DMS153 treated with DMSO at 0.1 percent for 48 hours (cell line): ENCODE results near the gene KCNJ14.
"Not testable (repeated sequence)": the region's sequence is repeated elsewhere in the genome, so short reads cannot be mapped to it uniquely, and the experiment has no call there.

Experiments
- DNase-seq: peaks from one replicate; lab custom pipeline; 2025; ENCODE audit not compliant: unreplicated experiment; lab: John Stamatoyannopoulos, UW

KCNJ14 gene

DNA sequence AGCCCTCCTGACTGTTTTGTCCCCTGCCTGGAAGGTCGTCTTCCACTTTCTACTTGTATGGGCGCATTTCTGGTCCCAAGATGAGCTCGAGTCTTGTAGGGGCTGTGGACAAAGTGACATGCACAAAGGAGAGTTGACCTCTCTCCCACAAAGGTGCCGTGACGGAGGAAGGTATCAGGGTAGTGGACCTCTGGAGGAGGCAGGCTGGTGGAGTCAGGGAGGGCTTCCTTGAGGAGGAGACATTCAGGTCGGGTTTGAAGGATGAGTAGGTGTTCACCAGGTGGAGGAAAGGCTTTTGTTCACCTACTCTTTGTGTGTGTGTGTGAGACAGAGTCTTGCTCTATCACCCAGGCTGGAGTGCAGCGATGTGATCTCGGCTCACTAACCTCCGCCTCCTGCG lies 15.5 kb downstream of the KCNJ14 start:
- no peak for DNase-seq

DNA sequence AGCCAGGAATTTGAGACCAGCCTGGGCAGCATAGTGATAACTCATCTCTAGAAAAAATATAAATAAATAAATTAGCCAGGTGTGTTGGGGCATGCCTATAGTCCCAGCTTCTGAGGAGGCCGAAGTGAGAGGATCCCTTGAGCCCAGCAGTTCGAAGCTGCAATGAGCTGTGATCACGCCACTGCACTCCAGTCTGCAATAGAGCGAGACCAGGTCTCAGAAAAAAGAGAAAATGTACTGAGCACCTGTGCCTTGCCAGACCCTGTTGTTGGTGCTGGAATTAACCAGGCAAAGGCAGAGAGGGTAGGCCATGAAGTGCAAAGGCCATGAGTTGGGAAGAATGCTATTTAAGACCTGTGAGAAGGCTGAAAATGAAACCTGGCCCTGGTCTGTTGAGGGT lies 16.5 kb downstream of the KCNJ14 start:
- DNase-seq: no peak

DNA sequence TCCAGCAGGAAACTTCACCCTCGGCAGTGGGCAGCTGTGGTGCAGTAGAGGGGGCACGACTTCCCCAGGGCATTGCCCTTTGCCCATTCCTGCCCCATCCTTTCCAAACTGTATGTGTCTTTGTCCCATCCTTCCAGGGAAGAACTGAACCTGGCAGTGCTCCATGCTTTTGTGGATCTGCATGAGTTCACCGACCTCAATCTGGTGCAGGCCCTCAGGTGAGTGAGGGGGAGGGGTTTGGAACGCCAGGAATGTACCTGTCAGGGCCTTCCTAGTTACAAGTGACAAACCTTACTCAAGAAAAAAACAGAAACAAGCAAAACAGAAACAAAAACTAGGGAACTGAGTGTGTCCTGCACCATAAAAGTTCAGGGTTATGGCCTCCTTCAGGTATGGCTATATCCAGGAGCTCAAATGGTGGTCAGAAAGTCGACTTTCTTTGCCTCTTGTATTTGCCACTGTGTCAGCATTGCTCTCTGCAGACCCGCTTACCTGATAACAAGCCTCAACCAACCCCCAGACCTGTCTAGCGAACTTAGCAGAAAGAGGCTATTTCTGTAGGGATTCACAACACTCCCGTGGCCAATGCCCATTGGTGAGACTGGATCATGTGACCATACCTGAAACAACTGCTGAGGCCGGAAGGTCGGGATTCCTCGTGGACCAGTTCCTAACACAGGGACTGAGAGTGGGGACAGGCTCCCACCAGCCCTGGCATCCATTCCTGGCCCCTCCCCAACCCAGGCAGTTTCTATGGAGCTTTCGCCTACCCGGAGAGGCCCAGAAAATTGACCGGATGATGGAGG lies 18.0 kb downstream of the KCNJ14 start:
- no peak for DNase-seq

DNA sequence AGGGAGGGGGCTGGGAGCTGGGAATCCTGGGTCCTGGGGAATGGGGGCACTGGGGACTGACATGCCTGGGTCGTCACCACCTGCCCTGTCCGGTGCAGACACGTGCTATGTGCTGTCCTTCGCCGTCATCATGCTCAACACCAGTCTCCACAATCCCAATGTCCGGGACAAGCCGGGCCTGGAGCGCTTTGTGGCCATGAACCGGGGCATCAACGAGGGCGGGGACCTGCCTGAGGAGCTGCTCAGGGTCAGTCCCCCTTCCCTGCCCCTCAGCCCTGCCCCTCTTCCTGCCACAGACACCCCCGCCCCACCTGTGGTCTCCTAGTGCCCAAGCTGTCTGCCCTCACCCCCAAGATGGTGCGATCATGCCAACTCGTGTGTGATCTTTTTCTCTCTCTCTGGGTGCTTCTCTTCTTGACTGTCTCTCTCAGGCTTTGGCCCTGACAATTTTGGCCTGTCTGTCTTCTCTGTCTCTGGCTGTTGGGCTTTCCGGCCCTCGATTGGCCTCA lies 18.8 kb downstream of the KCNJ14 start:
- no peak for DNase-seq

DNA sequence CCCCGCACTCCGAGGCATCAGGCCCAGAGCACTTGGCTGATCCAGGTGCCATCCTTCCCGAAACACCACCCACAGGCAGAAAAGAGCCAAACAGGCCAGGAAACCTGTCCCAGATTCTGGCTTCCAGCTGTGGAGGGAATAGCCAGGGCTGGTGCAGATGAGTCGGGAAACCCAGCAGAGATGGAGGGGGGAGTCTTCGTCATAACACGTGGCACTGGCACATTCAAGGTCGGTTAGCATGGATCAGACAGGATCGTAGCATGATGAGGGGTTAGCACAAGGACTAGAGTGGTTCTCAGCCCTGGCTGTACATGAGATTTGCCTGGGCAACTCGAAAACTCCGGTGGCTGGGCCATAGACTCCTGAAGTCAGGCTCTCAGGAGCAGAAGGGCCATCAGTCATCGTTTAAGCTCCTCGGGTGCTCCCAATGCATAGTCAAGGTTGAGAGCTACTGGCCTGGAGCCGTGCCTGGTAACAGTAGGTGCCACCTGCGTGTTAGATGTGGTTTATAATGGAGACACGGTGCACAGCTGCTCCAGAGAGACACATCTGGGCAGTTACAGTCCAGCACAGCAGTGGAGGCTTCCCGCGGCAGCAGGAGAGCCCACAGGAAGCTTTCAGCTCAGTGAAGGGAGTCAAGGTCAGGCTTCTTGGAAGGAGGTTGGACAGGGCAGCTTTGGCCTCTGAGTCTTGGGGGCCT lies 20.1 kb downstream of the KCNJ14 start:
- DNase-seq: no peak

DNA sequence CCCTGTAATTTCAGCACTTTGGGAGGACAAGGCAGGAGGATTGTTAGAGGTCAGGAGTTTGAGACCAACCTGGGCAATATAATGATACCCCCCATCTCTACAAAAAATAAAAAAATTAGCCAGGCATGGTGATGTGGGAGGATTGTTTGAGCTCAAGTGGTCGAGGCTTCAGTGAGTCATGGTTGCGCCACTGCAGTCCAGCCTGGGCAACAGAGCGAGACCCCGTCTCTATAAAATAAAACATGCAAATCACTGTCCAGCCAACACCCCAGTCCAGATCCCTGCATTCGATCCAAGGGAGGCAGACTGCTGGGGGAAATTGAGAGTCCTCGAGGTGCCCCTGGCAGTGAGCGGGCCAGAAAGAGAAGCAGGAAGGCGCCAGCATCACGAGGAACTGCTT lies 20.8 kb downstream of the KCNJ14 start:
- DNase-seq: no peak

DNA sequence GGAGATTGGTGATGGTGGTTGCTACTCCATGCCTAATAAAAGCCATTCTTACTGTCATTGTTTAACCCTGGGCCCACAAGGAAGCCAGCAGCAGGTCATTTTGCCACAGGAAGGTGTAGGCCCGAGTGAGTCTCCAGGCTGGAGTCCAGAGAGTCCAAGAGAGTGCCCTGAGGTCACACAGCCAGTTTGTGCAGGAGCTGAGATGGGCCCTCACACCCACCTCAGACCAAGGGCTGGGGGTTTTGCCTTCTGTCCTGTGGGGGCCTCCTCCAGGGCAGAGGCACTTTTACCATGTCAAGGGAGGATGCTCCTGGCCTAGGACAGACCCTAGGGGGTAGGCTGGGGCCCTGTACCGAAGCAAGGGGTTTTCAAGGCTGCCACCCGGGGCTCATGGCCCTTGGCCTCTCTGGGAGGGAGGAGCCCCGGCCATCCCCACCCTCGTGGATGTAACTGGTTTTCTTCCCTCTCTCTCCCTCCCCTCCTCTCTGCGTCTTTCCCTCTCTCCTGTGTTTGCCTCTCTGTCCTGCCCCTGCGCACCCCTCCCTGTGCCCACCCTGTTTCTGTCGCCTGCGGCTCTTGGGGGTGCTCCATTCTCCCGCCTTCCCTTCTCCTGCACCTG lies 21.8 kb downstream of the KCNJ14 start:
- no peak for DNase-seq

DNA sequence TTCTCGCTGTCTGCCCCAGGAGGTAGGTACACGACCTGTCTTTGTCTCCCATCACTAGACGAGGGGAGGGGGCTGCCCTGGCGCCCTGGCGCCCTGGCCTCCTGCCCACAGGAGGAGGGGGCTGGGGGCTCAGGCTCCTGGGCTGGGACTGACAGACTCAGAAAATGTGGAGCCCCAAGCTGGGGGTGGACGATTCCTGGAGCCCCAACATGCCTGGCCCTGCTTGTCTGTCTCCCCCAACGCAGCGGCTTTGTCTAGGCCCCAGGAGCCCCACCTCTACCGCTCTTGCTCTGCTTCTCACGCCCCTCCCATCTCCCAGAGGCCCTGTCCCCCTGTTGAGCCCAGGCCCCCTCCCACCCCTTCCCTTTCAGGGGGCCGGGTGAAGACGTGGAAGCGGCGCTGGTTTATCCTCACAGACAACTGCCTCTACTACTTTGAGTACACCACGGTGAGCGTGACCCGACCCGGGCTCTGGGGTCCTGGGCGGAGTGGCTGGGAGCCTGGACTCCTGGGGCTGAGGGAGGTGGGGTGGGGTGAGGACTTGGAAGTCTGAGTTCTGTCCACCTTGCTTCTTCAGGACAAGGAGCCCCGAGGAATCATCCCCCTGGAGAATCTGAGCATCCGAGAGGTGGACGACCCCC lies 22.4 kb downstream of the KCNJ14 start:
- no peak for DNase-seq

DNA sequence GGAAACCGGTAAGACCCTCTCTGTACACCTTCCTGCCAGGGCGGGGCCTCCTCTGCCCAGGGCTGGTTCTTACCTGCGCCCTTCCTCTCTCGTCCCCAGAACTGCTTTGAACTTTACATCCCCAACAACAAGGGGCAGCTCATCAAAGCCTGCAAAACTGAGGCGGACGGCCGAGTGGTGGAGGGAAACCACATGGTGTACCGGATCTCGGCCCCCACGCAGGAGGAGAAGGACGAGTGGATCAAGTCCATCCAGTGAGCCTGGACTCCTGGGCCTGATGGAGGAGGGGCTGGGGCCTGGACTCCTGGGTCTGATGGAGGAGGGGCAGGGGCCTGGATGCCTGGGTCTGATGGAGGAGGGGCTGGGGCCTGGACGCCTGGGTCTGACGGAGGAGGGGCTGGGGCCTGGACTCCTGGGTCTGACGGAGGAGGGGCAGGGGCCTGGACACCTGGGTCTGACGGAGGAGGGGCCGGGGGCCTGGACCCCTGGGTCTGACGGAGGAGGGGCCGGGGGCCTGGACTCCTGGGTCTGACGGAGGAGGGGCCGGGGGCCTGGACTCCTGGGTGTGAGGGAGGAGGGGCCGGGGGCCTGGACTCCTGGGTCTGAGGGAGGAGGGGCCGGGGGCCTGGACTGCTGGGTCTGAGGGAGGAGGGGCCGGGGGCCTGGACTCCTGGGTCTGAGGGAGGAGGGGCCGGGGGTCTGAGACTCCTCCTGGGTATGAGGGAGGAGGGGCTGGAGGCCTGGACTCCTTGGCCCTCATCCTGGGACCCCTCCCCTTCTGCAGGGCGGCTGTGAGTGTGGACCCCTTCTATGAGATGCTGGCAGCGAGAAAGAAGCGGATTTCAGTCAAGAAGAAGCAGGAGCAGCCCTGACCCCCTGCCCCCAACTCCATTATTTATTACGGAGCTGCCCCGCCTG lies 23.2 kb downstream of the KCNJ14 start:
- no peak for DNase-seq

DNA sequence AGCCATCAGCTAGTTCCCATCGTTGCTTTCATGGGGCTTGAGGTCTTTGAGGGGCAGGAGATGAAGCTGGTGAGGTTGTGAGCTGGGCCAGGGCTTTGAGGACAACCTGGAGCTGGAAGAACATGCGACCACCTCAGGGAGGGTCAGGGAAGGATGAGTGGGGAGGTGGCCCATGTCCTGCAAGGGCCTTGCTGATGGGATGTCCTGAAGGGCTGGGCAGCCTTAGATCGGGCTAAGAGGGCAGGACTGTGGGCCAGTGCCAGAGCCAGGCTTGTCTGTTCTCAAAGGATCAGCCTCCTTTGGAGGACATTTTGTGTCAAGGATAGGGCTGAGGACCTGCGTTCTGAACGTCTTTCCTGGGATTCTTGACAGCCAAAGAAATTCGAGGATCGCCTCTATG lies 24.3 kb downstream of the KCNJ14 start:
- DNase-seq: no peak

DNA sequence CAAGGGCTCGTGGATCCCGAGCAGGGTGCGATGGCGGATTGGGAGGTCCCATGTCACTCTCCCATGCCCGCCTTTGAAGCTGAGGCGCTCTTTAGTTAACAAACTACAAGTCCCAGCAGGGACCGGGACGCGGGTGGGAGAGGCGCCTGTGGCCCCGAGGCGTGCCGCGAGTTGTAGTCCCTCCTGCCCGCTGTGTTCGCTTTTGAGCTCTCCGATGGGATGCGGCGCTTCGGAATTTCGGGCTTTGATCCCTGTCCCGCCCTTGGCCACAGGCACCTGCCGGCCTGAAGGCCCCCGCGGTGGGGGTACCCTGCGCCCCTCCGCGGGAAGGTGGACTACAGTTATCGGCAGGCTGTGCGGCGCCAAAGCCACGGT lies 24.8 kb downstream of the KCNJ14 start:
- no peak for DNase-seq

DNA sequence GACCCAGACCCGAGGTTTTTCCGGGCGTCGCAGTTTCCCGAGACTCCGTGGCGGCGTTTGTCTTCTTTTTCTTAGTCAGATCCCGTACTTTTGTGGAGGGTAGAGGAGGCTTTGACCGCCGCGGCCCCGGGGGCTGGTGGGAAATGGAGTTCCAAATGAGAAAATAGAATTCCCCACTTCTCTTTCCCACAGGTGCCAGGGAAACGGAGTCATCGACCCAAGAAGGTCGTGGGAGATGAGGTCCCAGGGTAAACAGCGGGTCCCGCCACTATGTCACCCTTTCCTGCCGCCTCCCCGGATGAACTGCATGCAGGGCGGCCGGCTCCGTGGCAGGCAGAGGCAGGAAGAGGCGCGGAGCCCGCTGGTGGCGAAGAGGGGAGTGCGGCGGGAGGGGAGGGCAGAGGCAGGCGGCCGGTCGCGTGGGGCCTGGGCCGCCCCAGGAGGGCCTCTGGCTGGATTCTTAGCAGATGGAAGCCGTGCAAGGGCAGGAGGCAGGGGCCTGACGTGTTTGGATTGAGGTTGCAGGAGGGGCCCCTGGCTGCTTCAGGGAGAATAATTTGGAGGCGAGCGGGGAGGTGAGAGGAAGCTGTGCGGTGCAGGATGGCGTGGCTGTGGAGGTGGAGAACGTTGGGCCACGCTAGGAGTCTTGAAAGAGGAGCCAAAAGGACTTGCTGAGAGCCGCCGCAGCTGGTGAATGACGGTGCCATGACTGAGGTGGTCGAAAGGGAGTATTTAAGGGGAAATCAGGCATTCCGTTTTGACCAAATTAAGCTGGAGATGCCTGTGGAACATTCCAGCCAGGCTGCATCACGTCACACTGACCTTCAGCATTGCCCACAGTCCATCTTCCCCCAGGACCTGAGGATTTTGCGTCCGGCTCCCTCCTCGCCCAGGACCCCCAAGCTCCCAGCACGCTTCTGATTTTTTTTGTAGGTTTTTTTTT lies 25.5 kb downstream of the KCNJ14 start:
- no peak for DNase-seq

DNA sequence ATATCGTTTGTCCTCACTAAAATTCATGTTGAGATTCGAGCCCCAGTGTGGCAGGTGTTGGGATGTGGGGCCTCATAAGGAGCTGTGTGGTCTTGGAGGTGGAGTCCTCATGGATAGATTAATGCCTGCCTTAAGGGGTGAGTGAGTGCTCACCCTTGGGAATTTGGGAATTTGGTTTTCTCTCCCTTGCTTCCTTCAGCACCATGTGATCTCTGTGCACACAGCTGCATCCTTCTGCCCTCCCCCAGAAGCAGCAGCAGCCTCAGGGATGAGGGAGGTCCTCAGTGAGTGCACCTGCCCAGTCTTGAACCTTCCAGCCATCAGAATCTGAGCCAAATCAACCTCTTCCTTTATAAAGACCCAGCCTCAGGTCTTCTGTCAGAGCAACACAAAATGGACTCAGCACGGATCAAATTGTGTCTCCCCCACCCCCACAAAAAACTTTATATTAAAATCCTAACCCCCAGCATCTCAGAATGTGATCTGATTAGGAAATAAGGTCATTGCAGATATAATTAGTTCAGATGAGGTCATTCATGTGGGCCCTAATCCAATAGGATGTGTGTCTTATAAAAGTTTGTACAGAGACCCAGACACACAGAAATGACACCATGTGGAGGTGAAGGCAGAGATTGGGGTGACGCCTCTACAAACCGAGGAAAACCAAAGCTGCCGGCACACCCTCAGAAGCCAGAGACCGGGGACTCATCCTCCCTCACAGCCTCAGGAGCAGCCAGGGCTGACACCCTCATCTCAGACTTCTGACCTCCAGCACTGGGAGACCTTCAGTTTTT lies 26.7 kb downstream of the KCNJ14 start:
- DNase-seq: no peak

DNA sequence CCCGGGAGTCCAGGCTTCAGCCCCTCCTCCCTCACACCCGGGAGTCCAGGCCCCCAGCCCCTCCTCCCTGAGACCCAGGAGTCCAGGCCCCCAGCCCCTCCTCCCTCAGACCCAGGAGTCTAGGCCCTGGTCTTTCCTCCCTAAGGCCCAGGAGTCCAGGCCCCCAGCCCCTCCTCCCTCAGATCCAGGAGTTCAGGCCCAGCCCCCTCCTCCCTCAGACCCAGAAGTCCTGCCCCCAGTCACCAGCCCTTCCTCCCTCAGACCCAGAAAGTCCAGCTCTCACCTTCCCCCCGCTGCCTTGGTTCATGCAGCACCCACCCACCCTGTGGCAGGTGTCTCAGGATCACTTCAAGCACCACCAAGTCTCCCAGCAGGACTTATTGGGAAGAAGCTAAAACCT lies 27.9 kb downstream of the KCNJ14 start:
- no peak for DNase-seq

DNA sequence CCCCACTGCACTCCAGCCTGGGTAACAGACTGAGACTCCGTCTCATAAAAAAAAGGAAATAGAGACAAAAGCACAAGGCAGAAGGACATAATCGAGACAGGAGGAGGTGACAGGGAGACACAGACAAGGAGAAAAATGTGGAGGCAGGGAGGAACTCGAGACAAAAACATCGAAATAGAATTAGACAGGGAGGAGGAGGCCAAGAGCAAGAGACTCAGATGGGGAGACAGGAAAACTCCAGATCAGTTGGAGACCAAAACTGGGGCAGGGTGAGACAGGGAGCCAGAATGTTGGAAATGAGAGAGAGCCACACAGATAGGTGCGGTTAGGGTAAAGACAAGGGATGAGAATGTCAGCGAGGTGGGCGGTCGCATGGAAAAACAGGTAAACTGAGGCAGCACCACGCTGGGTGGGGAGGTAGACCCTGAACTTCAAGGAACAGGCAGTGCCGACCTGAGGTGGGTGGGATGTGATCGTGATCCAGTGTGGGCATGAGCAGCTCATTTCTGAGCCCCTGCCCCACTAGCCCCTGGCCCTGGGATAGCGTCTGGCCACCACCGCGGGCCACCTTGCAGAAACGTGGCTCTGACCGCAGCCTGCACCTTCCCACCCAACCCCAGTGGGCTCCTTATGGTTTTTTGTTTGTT lies 29.0 kb downstream of the KCNJ14 start:
- no peak for DNase-seq

DNA sequence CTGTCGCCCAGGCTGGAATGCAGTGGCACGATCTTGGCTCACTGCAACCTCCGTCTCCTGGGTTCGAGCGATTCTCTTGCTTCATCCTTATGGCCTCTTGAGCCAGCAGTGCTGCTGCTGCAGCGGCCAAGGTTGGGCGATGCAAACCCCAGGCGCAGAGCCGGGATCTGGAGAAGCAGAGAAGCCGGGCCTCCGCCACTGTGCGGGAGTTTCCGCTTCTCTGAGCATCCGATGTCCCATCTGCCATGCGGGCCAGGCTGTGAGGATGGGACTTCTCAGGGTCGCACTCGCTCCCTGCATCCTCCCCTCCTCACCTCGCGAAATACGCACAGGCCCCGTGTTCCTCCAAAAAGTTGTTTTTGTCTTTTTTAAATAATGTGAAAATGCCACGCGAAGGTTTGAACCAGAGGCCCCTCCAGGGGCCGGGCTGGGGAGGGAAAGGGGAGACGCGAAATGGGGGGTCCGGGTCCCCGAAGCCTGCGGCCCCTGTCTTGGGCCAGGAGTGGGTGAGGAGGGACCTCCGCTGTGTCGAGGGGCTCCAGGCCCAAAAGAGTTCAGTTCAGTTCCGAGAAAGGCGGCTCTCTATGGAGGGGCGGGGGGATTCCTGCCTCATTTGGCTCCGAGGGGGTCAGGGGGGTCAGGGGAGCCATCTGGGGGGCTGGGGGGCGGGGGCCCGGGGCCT lies 29.7 kb downstream of the KCNJ14 start:
- DNase-seq: no peak

DNA sequence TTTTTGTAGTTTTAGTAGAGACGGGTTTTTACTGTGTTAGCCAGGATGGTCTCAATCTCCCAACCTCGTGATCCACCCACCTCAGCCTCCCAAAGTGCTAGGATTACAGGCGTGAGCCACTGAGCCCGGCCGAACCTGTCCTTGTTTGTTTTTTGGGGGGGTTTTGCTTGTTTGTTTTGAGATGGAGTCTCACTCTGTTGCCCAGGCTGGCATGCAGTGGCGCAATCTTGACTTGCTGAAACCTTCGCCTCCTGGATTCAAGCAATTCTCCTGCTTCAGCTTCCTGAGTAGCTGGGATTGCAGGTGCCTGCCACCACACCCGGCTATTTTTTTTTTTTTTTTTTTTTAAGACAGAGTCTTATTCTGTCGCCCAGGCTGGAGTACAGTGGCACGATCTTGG lies 31.3 kb downstream of the KCNJ14 start:
- DNase-seq: not testable (repeated sequence)

DNA sequence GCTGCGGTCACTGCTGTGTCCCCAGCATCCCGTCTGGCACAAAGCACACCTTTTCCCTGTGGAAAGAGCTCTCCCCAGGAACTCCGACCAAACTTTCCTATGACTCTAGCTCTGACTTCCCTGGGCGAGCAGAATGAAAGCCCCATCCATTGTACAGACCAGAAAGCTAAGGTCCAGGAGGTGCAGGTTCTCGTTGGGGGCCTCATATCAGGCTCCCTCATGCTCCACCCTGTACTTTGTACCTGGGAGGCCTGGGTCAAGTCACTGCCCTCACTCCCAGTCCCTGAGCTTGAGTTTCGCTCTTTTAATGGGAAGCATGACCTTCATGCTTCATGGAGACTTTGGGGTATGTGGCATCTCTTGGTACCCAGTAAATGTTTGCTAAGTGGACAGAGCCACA lies 32.2 kb downstream of the KCNJ14 start:
- no peak for DNase-seq
